ENCODE data around the gene RRN3.
"Not testable (repeated sequence)": the region's sequence is repeated elsewhere in the genome, so short reads cannot be mapped to it uniquely, and the experiment has no call there.

Gene RRN3

DNA sequence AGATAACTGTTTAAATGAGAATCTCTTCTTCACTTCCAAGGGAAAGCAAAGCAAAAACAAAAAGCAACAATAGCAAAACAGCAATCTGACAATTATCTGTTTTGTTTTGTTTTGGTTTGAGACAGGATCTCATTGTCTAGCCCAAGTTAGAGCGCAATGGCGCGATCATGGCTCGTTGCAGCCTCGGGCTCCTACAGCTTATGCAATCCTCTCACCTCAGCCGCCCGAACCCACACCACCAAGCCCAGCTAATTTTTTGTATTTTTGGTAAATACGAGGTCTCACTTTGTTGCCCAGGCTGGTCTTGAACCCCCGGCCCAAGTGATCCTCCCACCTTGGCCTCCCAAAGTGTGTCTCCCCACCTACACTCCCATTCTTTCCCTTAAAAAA lies 2.5 kb upstream of the RRN3 start:
- DNase-seq, result not testable (repeated sequence)

- DNase-seq, result not testable (repeated sequence)
Measured at GRCh38 chr16:15093571-15093954, 509 bp downstream of the RRN3 start.

- DNase-seq, result not testable (repeated sequence)
Measured at GRCh38 chr16:15090663-15091269, 3.3 kb downstream of the RRN3 start.

DNA sequence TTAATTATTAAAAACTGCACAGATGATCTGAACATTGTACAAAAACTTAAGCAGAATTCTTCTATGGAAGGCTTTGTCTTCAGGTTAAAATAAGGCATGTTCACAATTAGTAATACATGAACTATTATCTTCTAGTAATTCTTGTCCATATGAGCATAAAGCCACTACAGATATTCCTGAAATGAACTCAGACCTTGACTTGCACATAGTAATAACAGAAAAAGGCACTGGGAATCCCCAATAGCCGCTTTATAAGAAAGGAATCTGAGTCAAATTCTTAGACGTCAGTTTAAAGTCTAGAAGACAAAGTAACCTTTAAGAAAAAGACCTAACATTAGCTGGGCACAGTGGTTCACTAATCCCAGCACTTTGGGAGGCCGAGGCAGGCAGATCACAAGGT lies 11.3 kb downstream of the RRN3 start:
- not testable (repeated sequence) for DNase-seq

GRCh38 chr16:15080883-15081282 lies 13.2 kb downstream of the RRN3 start:
- DNase-seq, result not testable (repeated sequence)

DNA sequence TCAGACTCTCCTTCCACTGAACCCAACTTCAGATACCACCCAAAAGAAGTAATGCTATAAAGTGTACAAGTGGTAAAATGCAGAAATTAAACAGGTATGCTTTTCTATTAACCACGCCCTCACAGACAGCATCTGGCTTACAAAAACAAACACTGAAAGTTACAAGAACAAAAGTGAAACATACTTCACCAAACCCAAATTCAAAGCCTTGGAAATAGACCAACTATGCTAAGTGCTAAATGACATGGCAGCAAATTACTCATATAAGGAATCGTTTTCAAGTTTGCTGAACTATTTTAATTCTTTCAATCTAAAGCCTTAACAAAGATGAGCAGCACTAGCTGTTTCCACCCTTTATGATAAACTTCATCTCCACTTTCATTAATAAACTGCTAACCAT lies 17.9 kb downstream of the RRN3 start:
- not testable (repeated sequence) for DNase-seq

GRCh38 chr16:15073101-15073500 lies 21.0 kb downstream of the RRN3 start:
- no peak for DNase-seq

DNA sequence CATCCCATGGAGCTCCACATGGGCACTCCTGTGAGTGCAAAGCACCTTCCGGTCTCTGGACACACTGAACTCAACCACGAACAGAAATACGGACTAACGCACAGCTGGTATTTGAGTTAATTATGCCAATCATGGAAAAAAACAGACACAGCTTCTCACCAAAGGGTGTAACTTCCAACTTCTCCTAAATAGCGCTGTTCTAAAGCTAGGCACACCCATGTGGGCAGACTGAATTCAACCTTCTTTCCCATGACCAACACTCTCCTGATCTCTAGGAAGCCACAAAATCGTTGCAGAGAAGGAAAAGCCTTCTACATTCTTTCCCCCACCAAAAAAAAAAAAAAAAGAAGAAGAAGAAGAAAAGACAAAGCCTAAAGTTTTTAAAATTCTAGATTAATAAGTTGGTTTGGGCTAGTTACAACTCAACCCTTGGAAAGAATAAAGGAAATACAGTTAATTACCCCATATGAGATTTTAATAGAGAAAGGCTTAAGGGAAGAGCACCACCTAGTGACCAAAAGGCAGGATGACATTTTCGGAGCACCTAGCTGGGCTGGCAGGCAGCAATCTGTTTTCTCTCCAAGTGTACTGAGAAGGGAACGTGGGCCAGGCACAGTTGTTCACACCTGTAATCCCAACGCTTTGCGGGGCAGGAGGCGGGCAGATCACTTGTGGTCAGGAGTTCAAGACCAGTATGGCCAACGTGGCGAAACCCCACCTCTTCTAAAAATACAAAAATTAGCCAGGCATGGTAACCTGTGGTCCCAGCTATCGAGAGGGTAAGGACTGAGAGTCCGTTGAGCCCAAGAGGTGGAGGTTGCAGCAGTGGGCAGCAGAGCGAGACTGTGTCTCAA lies 21.9 kb downstream of the RRN3 start:
- DNase-seq, result not testable (repeated sequence)

DNA sequence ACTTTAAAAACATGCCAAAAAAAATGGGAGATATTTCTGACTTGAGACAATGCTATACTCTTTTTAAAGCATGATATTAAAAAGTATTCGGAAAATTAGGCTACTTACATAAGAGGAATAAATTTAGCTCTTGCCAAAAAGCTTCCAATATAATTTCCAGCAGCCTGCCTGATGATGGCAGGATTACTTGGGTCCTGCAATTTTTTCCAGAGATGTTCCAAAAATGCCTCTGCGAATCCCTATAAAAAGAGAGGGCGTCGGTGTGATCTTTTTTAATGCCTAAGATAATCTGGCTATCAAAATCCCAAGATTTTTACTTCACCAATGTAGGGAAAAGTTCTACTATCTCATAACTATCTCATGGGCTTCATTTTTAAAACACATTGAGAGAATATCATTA lies 23.1 kb downstream of the RRN3 start:
- not testable (repeated sequence) for DNase-seq

GRCh38 chr16:15066690-15067089 lies 27.4 kb downstream of the RRN3 start:
- DNase-seq, result not testable (repeated sequence)

- DNase-seq, result not testable (repeated sequence)
Measured at GRCh38 chr16:15065961-15066360, 28.1 kb downstream of the RRN3 start.

GRCh38 chr16:15062085-15062810 lies 31.8 kb downstream of the RRN3 start:
- not testable (repeated sequence) for DNase-seq

DNA sequence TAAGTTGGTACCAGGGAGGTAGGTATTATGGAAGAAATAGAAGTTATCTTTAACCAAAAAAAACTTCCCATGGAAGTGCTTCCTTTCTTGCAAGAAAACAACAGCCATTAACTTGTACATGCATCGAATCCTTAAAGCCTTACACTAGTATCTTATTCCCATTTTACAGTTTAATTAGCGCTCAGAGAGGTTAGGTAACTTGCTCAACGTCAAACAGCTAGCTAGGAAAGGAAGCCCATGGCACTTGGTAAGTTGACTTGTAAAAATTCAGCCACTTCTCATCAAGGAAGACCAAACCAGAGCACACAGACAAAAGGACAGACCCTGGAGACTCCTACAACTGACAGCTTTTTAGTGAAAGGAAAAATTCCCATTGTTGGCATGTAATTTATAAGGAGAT lies 34.7 kb downstream of the RRN3 start:
- DNase-seq, result no peak

DNA sequence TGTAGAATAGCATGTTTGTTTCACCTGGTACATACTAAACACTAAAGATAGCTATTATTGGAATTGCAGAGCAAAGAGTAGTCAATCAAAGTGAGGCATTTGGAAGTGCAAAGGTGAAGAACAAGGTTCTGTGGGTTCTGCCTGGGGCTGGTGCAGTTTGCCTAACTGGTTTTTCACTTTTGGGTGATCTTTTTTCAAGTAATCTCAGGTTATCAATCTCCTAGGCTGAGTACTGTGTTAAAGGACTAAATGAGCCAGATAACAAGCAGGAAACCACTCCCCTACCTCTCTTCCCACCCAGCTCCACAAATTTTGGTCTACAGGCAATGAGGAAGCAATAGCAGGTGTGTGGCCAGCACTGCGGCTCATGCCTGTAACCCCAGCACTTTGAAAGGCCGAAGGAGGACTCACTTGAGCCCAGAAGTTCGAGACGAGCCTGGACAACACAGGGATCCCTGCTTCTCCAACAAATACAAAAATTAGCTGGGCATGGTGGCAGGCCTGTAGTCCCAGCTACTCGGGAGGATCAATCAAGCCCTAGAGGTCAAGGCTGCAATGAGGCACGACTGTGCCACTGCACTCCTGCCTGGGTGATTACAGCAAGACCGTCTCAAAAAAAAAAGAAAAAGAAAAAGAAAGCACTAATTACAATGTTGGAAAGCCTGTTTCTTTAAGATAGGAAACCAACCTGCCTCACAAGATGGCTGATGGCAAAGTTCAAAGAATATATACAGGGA lies 36.2 kb downstream of the RRN3 start:
- no peak for DNase-seq

- peak; percentile 48 for DNase-seq
Measured at GRCh38 chr16:15055141-15056053, 38.7 kb downstream of the RRN3 start.

DNA sequence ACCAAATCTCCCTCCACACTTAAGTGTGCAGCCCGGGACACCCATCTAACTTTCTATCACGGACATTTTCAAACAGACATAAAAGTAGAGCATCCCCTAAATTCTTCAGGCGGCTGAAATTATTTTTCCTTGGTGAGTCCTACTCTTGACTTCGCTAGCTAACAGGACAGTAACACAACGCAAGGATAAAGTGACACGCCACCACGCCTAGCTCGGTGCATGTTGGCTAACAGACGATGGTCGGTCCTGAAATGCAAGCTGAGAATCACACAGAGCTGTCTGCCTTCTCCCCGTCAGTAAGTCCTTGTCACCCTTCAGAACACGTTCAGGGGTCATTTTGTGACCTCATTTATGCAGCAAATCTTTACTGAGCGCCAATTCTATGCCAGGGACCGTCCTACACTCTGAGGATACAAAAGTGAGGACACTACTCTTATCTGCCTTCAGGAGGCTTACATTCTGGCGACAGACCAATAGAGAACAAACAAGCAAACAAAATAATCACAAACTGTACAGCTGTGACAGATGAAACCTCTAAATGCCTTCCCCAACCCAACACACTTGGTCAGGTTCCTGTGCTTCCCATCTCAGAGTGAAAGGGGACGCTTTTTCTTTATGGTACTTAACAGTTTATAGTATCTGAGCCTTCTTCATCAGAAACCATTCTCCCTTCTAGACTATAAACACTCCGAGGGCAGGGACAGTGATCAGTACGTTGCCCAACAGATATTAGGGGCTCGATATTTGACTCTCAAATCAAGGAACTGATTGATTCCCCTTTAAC lies 39.5 kb downstream of the RRN3 start:
- DNase-seq, result no peak

DNA sequence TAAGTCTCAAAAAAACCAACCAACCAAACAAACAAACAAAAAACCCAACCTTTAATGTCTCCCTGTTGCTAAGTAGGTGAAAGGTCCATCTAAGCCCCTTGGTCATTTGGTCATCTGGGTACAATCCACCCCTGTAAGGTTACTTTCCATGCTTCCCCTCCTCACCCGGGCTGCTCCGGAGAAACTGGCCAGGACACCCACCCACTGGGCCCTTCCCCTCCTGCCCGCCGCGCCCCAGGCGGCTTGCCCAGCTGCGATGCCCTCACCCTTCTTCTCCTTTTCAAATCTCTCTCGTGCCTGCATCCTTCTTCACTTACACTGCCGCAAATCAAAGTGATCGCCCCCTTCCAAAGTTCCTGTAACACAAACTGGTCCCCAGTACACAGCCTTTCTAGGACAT lies 40.2 kb downstream of the RRN3 start:
- DNase-seq, result no peak

- DNase-seq, result no peak
Measured at GRCh38 chr16:15052747-15053476, 41.2 kb downstream of the RRN3 start.

- no peak for DNase-seq
Measured at GRCh38 chr16:15051387-15051951, 42.6 kb downstream of the RRN3 start.

DNA sequence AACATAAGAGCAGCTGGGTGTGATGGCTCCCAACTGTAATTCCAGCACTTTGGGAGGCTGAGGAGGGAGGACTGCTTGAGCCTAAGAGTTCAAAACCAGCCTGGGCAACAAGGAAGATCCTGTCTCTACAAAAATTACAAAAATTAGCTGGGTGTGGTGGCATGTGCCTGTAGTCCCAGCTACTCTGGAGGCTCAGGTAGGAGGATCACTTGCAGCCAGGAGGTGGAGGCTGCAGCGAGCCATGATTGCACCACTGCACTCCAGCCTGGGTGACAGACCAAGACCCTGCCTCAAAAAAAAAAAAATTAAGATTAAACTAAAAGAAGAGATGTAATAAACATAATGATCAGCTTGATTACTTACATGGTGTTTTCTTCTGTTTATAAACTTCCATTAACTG lies 43.6 kb downstream of the RRN3 start:
- not testable (repeated sequence) for DNase-seq
